HFF-Myc (cell line): ENCODE results near the gene CA5A.
"Not testable (repeated sequence)": the region's sequence is repeated elsewhere in the genome, so short reads cannot be mapped to it uniquely, and the experiment has no call there.

Source experiments
- DNase-seq: peaks from one replicate; pipeline ENCODE4 v3.0.0-alpha.2; 2011; ENCODE audit warnings: low read depth; ENCODE audit errors: extremely low read depth
- H3K4me3 ChIP-seq: replicated peaks from 2 replicates; pipeline ENCODE4 v1.5.1; 2011; ENCODE audit warnings: low read depth, mild to moderate bottlenecking, control low read depth, low read length
- CTCF ChIP-seq: IDR thresholded peaks from 2 replicates; pipeline ENCODE4 v1.5.1; 2012; ENCODE audit warnings: mild to moderate bottlenecking, low read depth, low read length, control low read depth; ENCODE audit errors: missing control alignments

Gene CA5A

GRCh38 chr16:87947356-87948118 lies 11.2 kb upstream of the CA5A start:
- TF ChIP-seq CTCF = no peak
- no peak overlapping the region for H3K4me3 ChIP-seq
- DNase-seq = no peak

GRCh38 chr16:87946596-87947347 lies 10.4 kb upstream of the CA5A start:
- no peak overlapping the region for H3K4me3 ChIP-seq
- TF ChIP-seq CTCF = no peak
- DNase-seq = no peak

GRCh38 chr16:87945351-87946042 lies 9.2 kb upstream of the CA5A start:
- TF ChIP-seq CTCF = no peak
- no peak for DNase-seq
- peak overlapping the region; percentile 16 for H3K4me3 ChIP-seq

GRCh38 chr16:87942680-87943079 lies 6.4 kb upstream of the CA5A start:
- no peak overlapping the region for H3K4me3 ChIP-seq
- no peak for DNase-seq
- TF ChIP-seq CTCF = no peak

- H3K4me3 ChIP-seq = no peak overlapping the region
- no peak for DNase-seq
- TF ChIP-seq CTCF = no peak
Measured at GRCh38 chr16:87939562-87940423, 3.5 kb upstream of the CA5A start.

GRCh38 chr16:87938412-87938949 lies 2.2 kb upstream of the CA5A start:
- DNase-seq = no peak
- TF ChIP-seq CTCF = no peak
- H3K4me3 ChIP-seq = no peak overlapping the region

GRCh38 chr16:87937231-87937542 lies 858 bp upstream of the CA5A start:
- DNase-seq, H3K4me3 ChIP-seq: not testable (repeated sequence)

- not testable (repeated sequence) for DNase-seq
Measured at GRCh38 chr16:87936016-87936374, 334 bp downstream of the CA5A start.

GRCh38 chr16:87934752-87935425 lies 1.4 kb downstream of the CA5A start:
- not testable (repeated sequence) for DNase-seq, H3K4me3 ChIP-seq

More at GRCh38 chr16:87936016-87936374, 334 bp downstream of the CA5A start:
- H3K4me3 ChIP-seq = not testable (repeated sequence)
